HUES64 (cell line): ENCODE data around the gene NFIL3.
"Not testable (repeated sequence)": the region's sequence is repeated elsewhere in the genome, so short reads cannot be mapped to it uniquely, and the experiment has no call there.

ENCODE experiments used
- H3K27ac ChIP-seq: 2 replicates; pipeline ENCODE4 v1.7.0; 2013; ENCODE audit warnings: low read depth, low read length, inconsistent platforms
- H3K27me3 ChIP-seq: 2 replicates; pipeline ENCODE4 v1.6.1; 2013; ENCODE audit warnings: mild to moderate bottlenecking, low read length; ENCODE audit not compliant: insufficient read depth
- H3K36me3 ChIP-seq: 2 replicates; pipeline ENCODE4 v1.6.1; 2013; ENCODE audit warnings: mild to moderate bottlenecking, low read length; ENCODE audit not compliant: insufficient read depth
- H3K4me1 ChIP-seq: 2 replicates; pipeline ENCODE4 v1.6.1; 2013; ENCODE audit warnings: mild to moderate bottlenecking, low read length, moderate library complexity; ENCODE audit not compliant: insufficient read depth
- H3K4me3 ChIP-seq: 2 replicates; pipeline ENCODE4 v1.5.1; 2013; ENCODE audit warnings: mild to moderate bottlenecking, low read length, moderate library complexity
- H3K9ac ChIP-seq: 2 replicates; pipeline ENCODE4 v1.6.1; 2013; ENCODE audit warnings: mild to moderate bottlenecking, low read depth, low read length
- H3K9me3 ChIP-seq: 2 replicates; pipeline ENCODE4 v1.6.1; 2013; ENCODE audit warnings: low read depth, low read length; ENCODE audit not compliant: insufficient read depth
- WGBS: fragments of 150-250, 120-280 bp; methylation state at CpG from one replicate; pipeline ENCODE4 v1.1.7; 2013; ENCODE audit warnings: missing lambda C conversion rate; 5-methylcytosine and 5-hydroxymethylcytosine counted together

The NFIL3 gene

DNA sequence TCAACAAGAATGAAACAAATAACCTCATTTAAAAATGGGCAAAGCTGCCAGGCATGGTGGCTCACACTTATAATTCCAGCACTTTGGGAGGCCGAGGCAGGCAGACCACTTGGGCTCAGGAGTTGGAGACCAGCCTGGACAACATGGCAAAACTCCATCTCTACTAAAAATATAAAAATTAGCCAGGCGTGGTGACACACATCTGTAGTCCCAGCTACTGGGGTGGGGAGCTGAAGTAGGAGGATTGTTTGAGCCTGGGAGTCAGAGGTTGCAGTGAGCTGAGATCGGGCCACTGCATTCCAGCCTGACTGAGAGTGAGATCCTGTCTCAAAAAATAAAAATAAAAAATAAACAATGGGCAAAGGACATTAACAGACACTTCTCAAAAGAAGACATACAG is 53.6 kb downstream of the NFIL3 start:
- not testable (repeated sequence) for H3K4me1 ChIP-seq, H3K36me3 ChIP-seq, H3K4me3 ChIP-seq, H3K27ac ChIP-seq, H3K9ac ChIP-seq, H3K27me3 ChIP-seq, H3K9me3 ChIP-seq
- 92% methylated on average over 2 of the region's 3 CpGs for WGBS

DNA sequence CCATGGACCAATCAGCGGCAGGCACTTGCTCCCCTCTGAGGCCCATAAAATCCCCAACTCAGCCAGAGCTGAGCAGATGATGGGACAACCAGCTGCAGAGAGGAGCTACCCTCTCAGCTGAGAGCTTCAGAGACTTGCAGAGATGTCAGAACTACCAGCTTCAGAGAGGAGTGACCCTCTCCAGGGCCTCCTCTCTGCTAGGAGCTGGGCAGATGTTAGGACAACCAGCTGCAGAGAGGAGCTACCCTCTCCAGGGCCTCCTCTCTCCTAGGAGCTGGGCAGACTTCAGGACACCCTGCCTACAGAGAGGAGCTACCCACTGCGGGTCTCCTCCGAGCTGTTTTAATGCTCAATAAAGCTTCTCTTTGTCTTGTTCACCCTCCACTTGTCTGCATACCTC is 58.9 kb downstream of the NFIL3 start:
- peaks cover 14% of the 10 kb centered on the region for H3K4me1 ChIP-seq
- H3K27me3 ChIP-seq, result no peaks in the 10 kb centered on the region
- H3K27ac ChIP-seq, result no peak overlapping the region
- 93% methylated on average over 3 of the region's 3 CpGs for WGBS
- H3K9me3 ChIP-seq, result peaks cover 10% of the 10 kb centered on the region; the same call in 1 of the 2 replicates
- H3K36me3 ChIP-seq, result peaks cover 1% of the 10 kb centered on the region; the same call in 1 of the 2 replicates
- H3K9ac ChIP-seq, result no peak overlapping the region
- H3K4me3 ChIP-seq, result no peak overlapping the region

DNA sequence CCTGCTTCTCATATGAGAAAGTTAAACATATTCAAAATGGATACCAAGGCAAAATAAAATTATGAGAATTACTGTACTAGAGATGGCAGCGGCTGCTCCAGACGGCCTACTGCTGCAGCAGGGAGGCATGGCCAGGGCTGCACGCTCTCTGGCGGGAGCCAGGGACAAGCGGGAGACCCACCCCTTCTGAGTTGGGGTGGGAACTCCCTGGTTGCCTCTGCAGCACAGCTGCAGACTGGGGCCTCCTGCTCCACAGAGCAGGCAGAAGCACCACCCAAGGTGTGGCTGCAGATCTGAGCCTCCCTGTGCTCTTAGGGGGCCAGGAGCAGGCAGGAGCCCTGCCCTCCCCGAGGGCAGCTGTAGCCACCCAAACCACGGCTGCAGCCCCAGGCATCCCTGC is 59.6 kb downstream of the NFIL3 start:
- H3K4me1 ChIP-seq, result peaks cover 21% of the 10 kb centered on the region
- H3K27me3 ChIP-seq, result no peaks in the 10 kb centered on the region
- H3K27ac ChIP-seq, result no peak overlapping the region
- H3K36me3 ChIP-seq, result peaks cover 8% of the 10 kb centered on the region
- H3K4me3 ChIP-seq, result no peak overlapping the region
- H3K9me3 ChIP-seq, result peaks cover 10% of the 10 kb centered on the region; the same call in 1 of the 2 replicates
- 92% methylated on average over 7 of the region's 7 CpGs for WGBS
- H3K9ac ChIP-seq, result no peak overlapping the region

DNA sequence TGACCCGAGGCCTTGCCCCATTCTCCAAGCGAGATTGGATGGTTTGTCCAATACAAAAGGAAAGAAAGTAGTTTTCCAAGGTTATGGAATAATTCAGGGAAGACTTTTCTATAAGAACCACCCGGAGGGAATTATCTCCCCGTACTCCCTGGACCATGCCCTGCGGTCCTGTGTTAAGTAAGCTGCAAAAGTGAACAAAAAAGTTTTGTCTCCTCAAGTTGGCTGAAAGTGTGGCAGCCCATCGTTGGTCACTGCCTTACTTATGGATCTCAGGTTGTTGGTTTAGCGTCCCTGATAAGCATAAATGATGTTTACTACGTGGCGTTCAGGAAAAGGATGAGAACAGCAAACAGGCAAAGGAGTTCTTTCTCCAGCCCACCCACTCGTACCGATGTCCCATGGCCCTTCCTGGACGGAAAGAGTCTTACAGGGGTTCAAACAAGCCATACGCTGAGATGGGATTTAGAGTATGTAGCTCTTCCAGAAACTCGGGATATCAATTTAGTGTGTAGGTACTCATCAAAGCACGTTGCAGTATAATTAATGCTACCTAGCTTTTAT is 61.5 kb downstream of the NFIL3 start:
- peaks cover 10% of the 10 kb centered on the region; the same call in 1 of the 2 replicates for H3K9me3 ChIP-seq
- H3K27me3 ChIP-seq, result no peaks in the 10 kb centered on the region
- H3K36me3 ChIP-seq, result peaks cover 22% of the 10 kb centered on the region
- 66% methylated on average over 15 of the region's 15 CpGs for WGBS
- no peak overlapping the region; the same call in 1 of the 2 replicates for H3K9ac ChIP-seq
- peaks cover 23% of the 10 kb centered on the region for H3K4me1 ChIP-seq
- H3K4me3 ChIP-seq, result peak overlapping the region; percentile 87
- H3K27ac ChIP-seq, result no peak overlapping the region

DNA sequence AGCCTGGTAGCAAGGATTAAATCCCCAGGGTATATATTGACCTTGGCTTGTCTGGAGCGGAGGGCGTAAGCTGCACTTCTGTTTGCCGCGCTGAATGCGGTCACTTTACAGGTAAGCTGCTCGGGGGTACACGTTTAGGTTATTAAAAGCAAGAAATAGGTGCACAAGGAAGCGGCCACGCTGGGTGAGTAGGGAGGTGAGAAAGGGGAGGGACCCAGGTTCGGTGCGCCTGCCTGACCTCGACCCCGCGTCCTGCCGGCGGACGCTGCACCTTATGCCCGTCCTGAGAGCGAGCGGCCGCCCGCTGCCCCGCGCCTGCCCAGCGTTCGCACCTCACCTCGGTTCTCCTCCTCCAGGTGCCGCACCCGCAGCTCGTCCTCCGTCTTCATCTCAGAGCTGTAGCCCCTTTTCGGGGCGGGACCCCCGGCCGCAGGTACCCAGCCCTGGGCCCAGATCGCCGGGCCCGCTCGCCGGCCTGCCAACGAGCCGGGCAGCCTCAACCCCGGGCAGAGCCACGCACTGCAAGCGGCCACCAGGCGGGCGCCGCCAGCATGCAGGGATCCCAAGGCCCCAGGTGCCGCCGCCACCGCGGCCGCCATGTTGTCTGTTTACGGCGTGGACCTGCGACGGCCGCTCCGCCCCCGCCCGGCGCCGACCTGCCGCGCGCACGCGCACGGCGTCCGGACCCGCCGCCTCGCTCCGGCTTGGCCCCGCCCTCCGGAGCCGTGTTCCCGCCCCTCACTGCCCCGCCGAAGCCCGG is 62.2 kb downstream of the NFIL3 start, which contains the start of gene AUH:
TSS of gene AUH (minus strand) at position 628 of the 760 bp plus-strand sequence. CDS start at position 599, 29 bp downstream.
- Histone ChIP-seq H3K27ac (peak within 1 kb of the TSS; percentile 90), H3K4me3 (peak within 1 kb of the TSS; percentile 87), H3K9ac (peak within 1 kb of the TSS; percentile 89), H3K9me3 (peaks cover 10% of the 10 kb centered on the region; the same call in 1 of the 2 replicates), H3K27me3 (no peaks in the 10 kb centered on the region), H3K4me1 (peaks cover 23% of the 10 kb centered on the region), H3K36me3 (peaks cover 28% of the 10 kb centered on the region)
- WGBS, result under 1% methylated on average over 82 of the region's 82 CpGs

DNA sequence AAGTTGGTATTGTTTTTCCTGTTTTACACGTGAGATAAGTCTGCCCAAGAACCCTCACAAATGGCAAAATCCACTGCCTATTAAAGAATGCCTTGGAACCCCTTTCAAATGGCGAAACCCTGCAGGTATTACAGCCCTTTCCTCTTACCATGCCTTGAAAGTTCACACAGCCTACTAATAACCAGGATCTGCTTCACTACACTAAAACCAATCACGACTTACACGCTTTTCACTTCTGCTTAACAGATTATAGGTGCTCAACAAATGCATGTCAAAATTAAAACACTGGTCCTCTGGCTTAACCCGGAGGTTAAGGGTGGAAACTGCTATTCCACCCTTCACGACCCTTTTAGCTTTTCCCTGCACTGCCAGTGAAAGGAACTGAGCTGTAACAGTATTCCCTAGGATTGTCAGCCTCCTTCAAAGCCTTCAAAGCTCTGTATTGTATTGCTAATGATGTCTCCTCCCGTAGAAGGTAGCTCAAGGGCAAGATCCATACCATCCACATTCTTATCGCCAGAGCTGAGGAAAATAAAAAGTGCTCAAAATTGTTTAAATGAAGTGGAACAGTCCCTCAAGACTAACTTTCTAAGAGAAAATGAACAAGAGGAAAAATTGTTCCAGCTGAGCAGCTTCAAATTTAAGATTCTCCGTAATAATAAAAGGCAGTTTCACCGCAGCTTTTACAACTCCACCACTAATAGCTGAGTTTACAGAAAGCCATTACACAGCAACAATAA is 62.9 kb downstream of the NFIL3 start:
- peak overlapping the region; percentile 87 for H3K4me3 ChIP-seq
- H3K9me3 ChIP-seq, result peaks cover 10% of the 10 kb centered on the region; the same call in 1 of the 2 replicates
- no peaks in the 10 kb centered on the region for H3K27me3 ChIP-seq
- H3K4me1 ChIP-seq, result peaks cover 23% of the 10 kb centered on the region
- WGBS, result 5% methylated on average over 8 of the region's 10 CpGs
- peak overlapping the region; percentile 90 for H3K27ac ChIP-seq
- H3K36me3 ChIP-seq, result peaks cover 36% of the 10 kb centered on the region
- H3K9ac ChIP-seq, result peak overlapping the region; percentile 89

DNA sequence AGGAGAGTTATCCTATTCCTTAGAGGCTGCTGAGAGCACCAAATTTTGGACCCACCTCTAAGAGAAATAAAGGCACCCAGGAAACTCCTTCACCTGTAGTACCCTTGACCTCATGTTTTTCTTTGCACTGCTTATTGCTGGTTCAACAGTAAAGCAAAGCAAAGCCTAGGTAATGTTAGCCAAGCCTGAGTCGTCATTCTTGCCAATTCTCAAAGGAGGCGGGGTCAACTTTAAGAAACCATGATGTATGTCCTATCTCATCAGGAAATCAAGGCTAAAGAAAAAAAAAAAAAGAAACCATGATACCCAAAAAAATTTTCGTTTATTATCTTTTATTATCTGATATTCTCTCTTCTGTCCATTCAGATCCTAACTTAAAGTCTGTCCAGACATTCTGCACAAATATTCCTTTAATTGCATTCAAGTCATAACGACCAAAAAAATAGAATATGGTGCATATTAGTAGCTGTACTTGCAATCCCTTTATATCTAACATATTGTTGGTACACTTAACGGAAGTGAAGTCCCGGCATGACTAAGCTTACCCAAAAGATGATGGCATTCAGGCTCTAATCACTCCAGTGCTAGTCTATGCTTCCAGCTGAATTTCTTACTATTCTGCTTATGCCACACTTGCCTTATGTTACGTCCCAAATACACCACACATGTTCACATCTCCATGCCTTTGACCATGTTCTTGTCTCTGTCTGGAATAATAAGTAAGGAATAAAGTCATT is 63.7 kb downstream of the NFIL3 start:
- no peak overlapping the region for H3K27ac ChIP-seq
- H3K27me3 ChIP-seq, result no peaks in the 10 kb centered on the region
- H3K4me1 ChIP-seq, result peaks cover 23% of the 10 kb centered on the region
- 0 out of 2 replicates have a peak, but pooled peaks cover 3% of the 10 kb centered on the region for H3K9me3 ChIP-seq
- H3K36me3 ChIP-seq, result peaks cover 44% of the 10 kb centered on the region
- 59% methylated on average over 6 of the region's 7 CpGs for WGBS
- H3K9ac ChIP-seq, result no peak overlapping the region
- peak overlapping the region; percentile 87 for H3K4me3 ChIP-seq

DNA sequence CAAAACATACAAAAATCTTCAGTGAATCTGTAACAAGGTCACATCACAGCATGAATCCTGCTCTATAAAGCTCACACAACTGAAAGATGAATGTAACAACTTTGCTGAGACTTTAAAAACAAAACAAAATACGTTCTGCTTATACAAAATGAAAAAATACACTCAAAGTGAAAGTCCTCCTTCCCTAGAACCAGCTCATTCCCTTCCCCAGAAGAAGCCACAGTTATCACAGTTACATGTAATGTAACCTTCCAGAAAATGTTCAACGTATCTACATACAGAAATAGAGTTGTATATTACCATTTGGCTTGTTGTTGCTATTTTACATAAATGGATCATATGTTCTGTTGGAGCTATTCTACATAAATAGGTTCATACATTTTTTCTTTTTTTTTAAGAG is 64.5 kb downstream of the NFIL3 start:
- peaks cover 23% of the 10 kb centered on the region for H3K4me1 ChIP-seq
- no peak overlapping the region for H3K9ac ChIP-seq
- no peaks in the 10 kb centered on the region for H3K9me3 ChIP-seq
- 90% methylated on average over 1 of the region's 2 CpGs for WGBS
- no peak overlapping the region for H3K27ac ChIP-seq
- peaks cover 52% of the 10 kb centered on the region for H3K36me3 ChIP-seq
- no peak overlapping the region for H3K4me3 ChIP-seq
- no peaks in the 10 kb centered on the region for H3K27me3 ChIP-seq
